Trophoblast cell (in vitro differentiated cells and primary cell): ENCODE measurements around the gene MIA2.
"Not testable (repeated sequence)": the region's sequence is repeated elsewhere in the genome, so short reads cannot be mapped to it uniquely, and the experiment has no call there.

ENCODE experiments used
- DNase-seq, 2 donors: peaks; one replicate each; pipeline ENCODE4 v3.0.0-alpha.2; 2016
- H2AFZ ChIP-seq: 2 replicates; pipeline ENCODE4 v1.6.1; 2013; ENCODE audit warnings: low read length, moderate library complexity, mild to moderate bottlenecking; ENCODE audit not compliant: insufficient read depth, poor library complexity
- H2AK5ac ChIP-seq: 2 replicates; pipeline ENCODE4 v1.6.1; 2013; ENCODE audit warnings: mild to moderate bottlenecking, low read length
- H2BK120ac ChIP-seq: 2 replicates; pipeline ENCODE4 v1.6.1; 2013; ENCODE audit warnings: low read length, mild to moderate bottlenecking, moderate library complexity; ENCODE audit not compliant: insufficient read depth, poor library complexity
- H2BK12ac ChIP-seq: 2 replicates; pipeline ENCODE4 v1.6.1; 2013; ENCODE audit warnings: mild to moderate bottlenecking, low read length, moderate library complexity
- H2BK5ac ChIP-seq: 2 replicates; pipeline ENCODE4 v1.6.1; 2013; ENCODE audit warnings: low read length, low read depth, moderate library complexity, mild to moderate bottlenecking; ENCODE audit not compliant: poor library complexity
- H3K14ac ChIP-seq: 2 replicates; pipeline ENCODE4 v1.6.1; 2013; ENCODE audit warnings: mild to moderate bottlenecking, low read length
- H3K18ac ChIP-seq: 2 replicates; pipeline ENCODE4 v1.6.1; 2013; ENCODE audit warnings: mild to moderate bottlenecking, low read length
- H3K23ac ChIP-seq: 2 replicates; pipeline ENCODE4 v1.6.1; 2013; ENCODE audit warnings: low read length
- H3K27ac ChIP-seq: 2 replicates; pipeline ENCODE4 v1.5.1; 2013; ENCODE audit warnings: low read depth, mild to moderate bottlenecking, inconsistent platforms, low read length, moderate library complexity
- H3K27me3 ChIP-seq: 2 replicates; pipeline ENCODE4 v1.6.1; 2013; ENCODE audit warnings: inconsistent platforms, mild to moderate bottlenecking, low read length, moderate library complexity; ENCODE audit not compliant: insufficient read depth
- H3K36me3 ChIP-seq, 2 experiments: 1 replicate in 1 of 2; 2 replicates in 1 of 2; pipeline ENCODE4 v1.6.1; 2013; ENCODE audit warnings: low read length in 2 of 2, mild to moderate bottlenecking in 2 of 2, moderate library complexity in 1 of 2; ENCODE audit not compliant: insufficient read depth in 2 of 2, control insufficient read depth in 1 of 2
- H3K4ac ChIP-seq: 2 replicates; pipeline ENCODE4 v1.6.1; 2013; ENCODE audit warnings: low read depth, mild to moderate bottlenecking, low read length, moderate library complexity
- H3K4me1 ChIP-seq, 2 experiments: 1 replicate in 1 of 2; 2 replicates in 1 of 2; pipeline ENCODE4 v1.6.1; 2013; ENCODE audit warnings: low read length in 2 of 2, mild to moderate bottlenecking in 2 of 2, moderate library complexity in 1 of 2; ENCODE audit not compliant: insufficient read depth in 2 of 2, control insufficient read depth in 1 of 2
- H3K4me2 ChIP-seq: 2 replicates; pipeline ENCODE4 v1.6.1; 2013; ENCODE audit warnings: inconsistent platforms, mild to moderate bottlenecking, low read length, moderate library complexity
- H3K4me3 ChIP-seq: 2 replicates; pipeline ENCODE4 v1.5.1; 2013; ENCODE audit warnings: mild to moderate bottlenecking, low read depth, low read length, inconsistent platforms
- H3K79me1 ChIP-seq: one replicate; pipeline ENCODE4 v1.6.1; 2013; ENCODE audit warnings: low read length
- H3K79me2 ChIP-seq: 2 replicates; pipeline ENCODE4 v1.6.1; 2013; ENCODE audit warnings: low read length, mild to moderate bottlenecking; ENCODE audit not compliant: control insufficient read depth, insufficient read depth, poor library complexity
- H3K9ac ChIP-seq: 2 replicates; pipeline ENCODE4 v1.6.1; 2013; ENCODE audit warnings: mild to moderate bottlenecking, low read length
- H3K9me3 ChIP-seq: 2 replicates; pipeline ENCODE4 v1.6.1; 2013; ENCODE audit warnings: low read depth, mild to moderate bottlenecking, control low read depth, inconsistent platforms, low read length; ENCODE audit not compliant: insufficient read depth
- H4K12ac ChIP-seq: 2 replicates; pipeline ENCODE4 v1.6.1; 2013; ENCODE audit warnings: low read depth, mild to moderate bottlenecking, low read length, moderate library complexity
- H4K8ac ChIP-seq: 2 replicates; pipeline ENCODE4 v1.6.1; 2013; ENCODE audit warnings: low read depth, mild to moderate bottlenecking, low read length, moderate library complexity
- H4K91ac ChIP-seq: one replicate; pipeline ENCODE4 v1.6.1; 2013; ENCODE audit warnings: low read depth, mild to moderate bottlenecking, low read length, moderate library complexity
- WGBS: extraction: QIAGEN DNeasy Blood & Tissue Kit; methylation state at CpG from one replicate; pipeline ENCODE4 v1.1.7; 2013; ENCODE audit warnings: missing lambda C conversion rate; ENCODE audit not compliant: insufficient read length, insufficient coverage; ENCODE audit errors: extremely low coverage; 5-methylcytosine and 5-hydroxymethylcytosine counted together

The MIA2 gene

GRCh38 chr14:39339003-39339402, 105.3 kb downstream of the MIA2 start:
- no CpG with 5 or more reads among the region's 7 CpGs for WGBS
- Histone ChIP-seq H3K4ac (no peak overlapping the region), H2BK120ac (no peak overlapping the region)

GRCh38 chr14:39341126-39341525, 107.4 kb downstream of the MIA2 start:
- H3K4me2 ChIP-seq, H3K4me3 ChIP-seq, H2AFZ ChIP-seq, H3K4me1 ChIP-seq, DNase-seq, H3K27ac ChIP-seq, H4K91ac ChIP-seq, H3K36me3 ChIP-seq, H3K9me3 ChIP-seq, H4K8ac ChIP-seq, H3K14ac ChIP-seq, H3K4ac ChIP-seq, H3K18ac ChIP-seq, H2AK5ac ChIP-seq, H2BK12ac ChIP-seq, H2BK5ac ChIP-seq, H4K12ac ChIP-seq, H3K79me2 ChIP-seq, H3K27me3 ChIP-seq, H2BK120ac ChIP-seq, H3K9ac ChIP-seq, H3K79me1 ChIP-seq, H3K23ac ChIP-seq: not testable (repeated sequence)
- WGBS: no CpG with 5 or more reads among the region's 7 CpGs

More at GRCh38 chr14:39339003-39339402, 105.3 kb downstream of the MIA2 start:
- no peaks in the 10 kb centered on the region for H3K79me2 ChIP-seq
- no peak overlapping the region for H3K14ac ChIP-seq
- H2BK12ac ChIP-seq: no peak overlapping the region
- no peaks in the 10 kb centered on the region for H3K27me3 ChIP-seq
- no peak overlapping the region for H3K4me3 ChIP-seq
- H4K8ac ChIP-seq: no peak overlapping the region
- H2BK5ac ChIP-seq: no peak overlapping the region
- no peak overlapping the region for H3K27ac ChIP-seq
- no peak for DNase-seq
- H3K4me1 ChIP-seq: no peaks in the 10 kb centered on the region
- no peak overlapping the region for H3K18ac ChIP-seq
- H3K9ac ChIP-seq: no peak overlapping the region
- no peaks in the 10 kb centered on the region for H3K9me3 ChIP-seq
- H4K91ac ChIP-seq: no peak overlapping the region
- no peak overlapping the region for H3K4me2 ChIP-seq
- H3K23ac ChIP-seq: no peak overlapping the region
- no peak overlapping the region for H4K12ac ChIP-seq
- peaks cover 2 to 5% of the 10 kb centered on the region in 2 experiments for H3K36me3 ChIP-seq
- no peaks in the 10 kb centered on the region for H3K79me1 ChIP-seq
- H2AK5ac ChIP-seq: no peak overlapping the region
- no peak overlapping the region for H2AFZ ChIP-seq

GRCh38 chr14:39342768-39343167, 109.1 kb downstream of the MIA2 start:
- no peaks in the 10 kb centered on the region for H3K79me1 ChIP-seq
- H3K23ac ChIP-seq: no peak overlapping the region

GRCh38 chr14:39343614-39344013, 109.9 kb downstream of the MIA2 start:
- no peak for DNase-seq
- no peak overlapping the region for H3K14ac ChIP-seq
- no peak overlapping the region for H4K91ac ChIP-seq
- no peak overlapping the region for H2BK120ac ChIP-seq
- H2AK5ac ChIP-seq: no peak overlapping the region
- H3K4me1 ChIP-seq: no peaks in the 10 kb centered on the region
- H3K4me3 ChIP-seq: no peak overlapping the region
- no peaks in the 10 kb centered on the region for H3K79me1 ChIP-seq
- no peak overlapping the region for H3K23ac ChIP-seq
- no peak overlapping the region for H4K12ac ChIP-seq
- no peaks in the 10 kb centered on the region for H3K27me3 ChIP-seq
- no peak overlapping the region for H3K27ac ChIP-seq
- H3K9ac ChIP-seq: no peak overlapping the region
- no peak overlapping the region for H3K4me2 ChIP-seq
- H2BK12ac ChIP-seq: no peak overlapping the region
- no peaks in the 10 kb centered on the region for H3K9me3 ChIP-seq
- H3K18ac ChIP-seq: no peak overlapping the region
- peaks cover 3 to 6% of the 10 kb centered on the region in 2 experiments for H3K36me3 ChIP-seq
- H2BK5ac ChIP-seq: no peak overlapping the region
- H3K79me2 ChIP-seq: no peaks in the 10 kb centered on the region
- 100% methylated on average over 1 of the region's 1 CpG for WGBS
- H2AFZ ChIP-seq: no peak overlapping the region
- no peak overlapping the region for H4K8ac ChIP-seq
- H3K4ac ChIP-seq: no peak overlapping the region

More at GRCh38 chr14:39342768-39343167, 109.1 kb downstream of the MIA2 start:
- H3K4ac ChIP-seq: no peak overlapping the region
- no peak for DNase-seq
- no peak overlapping the region for H4K12ac ChIP-seq
- no peak overlapping the region for H2BK5ac ChIP-seq
- H2BK12ac ChIP-seq: no peak overlapping the region
- no peak overlapping the region for H3K9ac ChIP-seq
- H3K4me3 ChIP-seq: no peak overlapping the region
- H3K79me2 ChIP-seq: no peaks in the 10 kb centered on the region
- no peak overlapping the region for H2AFZ ChIP-seq
- H4K8ac ChIP-seq: no peak overlapping the region
- no peak overlapping the region for H3K14ac ChIP-seq
- no peaks in the 10 kb centered on the region for H3K4me1 ChIP-seq
- H3K27me3 ChIP-seq: no peaks in the 10 kb centered on the region
- no peak overlapping the region for H3K27ac ChIP-seq
- H3K18ac ChIP-seq: no peak overlapping the region
- WGBS: no CpG with 5 or more reads among the region's 1 CpG
- no peak overlapping the region for H2AK5ac ChIP-seq
- H3K4me2 ChIP-seq: no peak overlapping the region
- no peak overlapping the region for H2BK120ac ChIP-seq
- no peak overlapping the region for H4K91ac ChIP-seq
- H3K36me3 ChIP-seq: peaks cover 1 to 5% of the 10 kb centered on the region in 2 experiments
- H3K9me3 ChIP-seq: no peaks in the 10 kb centered on the region
